ENCODE results near the gene ADAMTS17.

The ADAMTS17 gene

GRCh38 chr15:100199711-100200286, 142.0 kb downstream of the ADAMTS17 start:
- no peak for DNase-seq (ENCODE audit: low read depth in 2 of 2)

- no peak for DNase-seq (ENCODE audit: low read depth in 2 of 2)
Observed at GRCh38 chr15:100198442-100198841, 143.3 kb downstream of the ADAMTS17 start.

- no peak for DNase-seq (ENCODE audit: low read depth in 2 of 2)
Observed at GRCh38 chr15:100196326-100197058, 145.3 kb downstream of the ADAMTS17 start.

GRCh38 chr15:100194996-100195395, 146.8 kb downstream of the ADAMTS17 start:
- no peak for DNase-seq (ENCODE audit: low read depth in 2 of 2)

- DNase-seq (ENCODE audit: low read depth in 2 of 2): no peak
Observed at GRCh38 chr15:100193277-100193860, 148.4 kb downstream of the ADAMTS17 start.

- no peak for DNase-seq (ENCODE audit: low read depth in 2 of 2)
Observed at GRCh38 chr15:100192097-100193080, 149.4 kb downstream of the ADAMTS17 start.

GRCh38 chr15:100191161-100191560, 150.6 kb downstream of the ADAMTS17 start:
- no peak for DNase-seq (ENCODE audit: low read depth in 2 of 2)

- DNase-seq (ENCODE audit: low read depth in 2 of 2): no peak
Observed at GRCh38 chr15:100190675-100191074, 151.1 kb downstream of the ADAMTS17 start.

GRCh38 chr15:100189849-100190248, 151.9 kb downstream of the ADAMTS17 start:
- no peak for DNase-seq (ENCODE audit: low read depth in 2 of 2)

- no peak for DNase-seq (ENCODE audit: low read depth in 2 of 2)
Observed at GRCh38 chr15:100189319-100189718, 152.5 kb downstream of the ADAMTS17 start.

- no peak for DNase-seq (ENCODE audit: low read depth in 2 of 2)
Observed at GRCh38 chr15:100187677-100188076, 154.1 kb downstream of the ADAMTS17 start.

GRCh38 chr15:100186960-100187359, 154.8 kb downstream of the ADAMTS17 start:
- DNase-seq (ENCODE audit: low read depth in 2 of 2): no peak

GRCh38 chr15:100186366-100186765, 155.4 kb downstream of the ADAMTS17 start:
- DNase-seq (ENCODE audit: low read depth in 2 of 2): no peak

- no peak for DNase-seq (ENCODE audit: low read depth in 2 of 2)
Observed at GRCh38 chr15:100183921-100184495, 157.8 kb downstream of the ADAMTS17 start.

GRCh38 chr15:100180921-100181320, 160.9 kb downstream of the ADAMTS17 start:
- no peak for DNase-seq (ENCODE audit: low read depth in 2 of 2)

- no peak for DNase-seq (ENCODE audit: low read depth in 2 of 2)
Observed at GRCh38 chr15:100175406-100176114, 166.2 kb downstream of the ADAMTS17 start.

- DNase-seq (ENCODE audit: low read depth in 2 of 2): no peak
Observed at GRCh38 chr15:100174904-100175275, 166.9 kb downstream of the ADAMTS17 start.

GRCh38 chr15:100174159-100174903, 167.4 kb downstream of the ADAMTS17 start:
- DNase-seq (ENCODE audit: low read depth in 2 of 2): no peak

GRCh38 chr15:100172356-100173024, 169.3 kb downstream of the ADAMTS17 start:
- DNase-seq (ENCODE audit: low read depth in 2 of 2): no peak

- no peak for DNase-seq (ENCODE audit: low read depth in 2 of 2)
Observed at GRCh38 chr15:100171411-100171810, 170.4 kb downstream of the ADAMTS17 start.

Data from fibroblast of skin of left biceps (primary cell).